ENCODE measurements around the gene PLXND1. TPM values are rescaled to one million over a fixed set of nuclear protein-coding genes. Genes with fewer than 3 reads are reported as not detected.

Gene PLXND1
- total and polyA plus RNA-seq, 8 donors, result 15.5 to 66.2 (median 28.5) TPM

DNA sequence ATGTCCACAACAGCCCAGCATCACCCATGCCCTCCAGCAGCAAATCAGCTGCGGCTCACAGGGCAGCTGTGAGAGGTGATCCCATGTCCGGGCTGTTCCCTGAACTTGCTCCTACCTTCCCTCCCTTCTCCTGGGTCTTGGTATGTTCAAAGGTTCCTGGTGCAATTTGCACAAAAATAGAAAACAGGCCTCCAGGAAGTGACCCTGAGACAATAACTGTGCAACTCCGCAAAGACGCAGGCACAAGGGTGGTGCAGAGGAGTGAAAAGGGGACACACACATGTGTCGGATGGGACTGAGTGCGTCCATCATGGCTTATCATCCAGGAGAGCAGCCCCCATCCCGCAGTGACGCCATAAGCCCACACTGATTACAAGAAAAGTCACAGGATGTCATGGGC, 16.3 kb downstream of the PLXND1 start:
- H3K9me3 ChIP-seq, result no peaks in the 10 kb centered on the region
- no peak overlapping the region for H3K27ac ChIP-seq
- 73 to 76% methylated on average over 8 of the region's 8 CpGs for WGBS, 2 donors
- ATAC-seq (no peak), DNase-seq (no peak), FAIRE-seq (no peak)
- H3K27me3 ChIP-seq, result no peaks in the 10 kb centered on the region
- intact Hi-C loops (cut with DNase I), result no loop called here
- TF ChIP-seq, protein P1, sequence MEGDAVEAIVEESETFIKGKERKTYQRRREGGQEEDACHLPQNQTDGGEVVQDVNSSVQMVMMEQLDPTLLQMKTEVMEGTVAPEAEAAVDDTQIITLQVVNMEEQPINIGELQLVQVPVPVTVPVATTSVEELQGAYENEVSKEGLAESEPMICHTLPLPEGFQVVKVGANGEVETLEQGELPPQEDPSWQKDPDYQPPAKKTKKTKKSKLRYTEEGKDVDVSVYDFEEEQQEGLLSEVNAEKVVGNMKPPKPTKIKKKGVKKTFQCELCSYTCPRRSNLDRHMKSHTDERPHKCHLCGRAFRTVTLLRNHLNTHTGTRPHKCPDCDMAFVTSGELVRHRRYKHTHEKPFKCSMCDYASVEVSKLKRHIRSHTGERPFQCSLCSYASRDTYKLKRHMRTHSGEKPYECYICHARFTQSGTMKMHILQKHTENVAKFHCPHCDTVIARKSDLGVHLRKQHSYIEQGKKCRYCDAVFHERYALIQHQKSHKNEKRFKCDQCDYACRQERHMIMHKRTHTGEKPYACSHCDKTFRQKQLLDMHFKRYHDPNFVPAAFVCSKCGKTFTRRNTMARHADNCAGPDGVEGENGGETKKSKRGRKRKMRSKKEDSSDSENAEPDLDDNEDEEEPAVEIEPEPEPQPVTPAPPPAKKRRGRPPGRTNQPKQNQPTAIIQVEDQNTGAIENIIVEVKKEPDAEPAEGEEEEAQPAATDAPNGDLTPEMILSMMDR (IDR thresholded peaks at IDR 0.05), result no peak
- H3K36me3 ChIP-seq, result no peaks in the 10 kb centered on the region
- no peak overlapping the region for H3K4me3 ChIP-seq
- peaks cover 0 to 3% (median 0%) of the 10 kb centered on the region in 3 donors for H3K4me1 ChIP-seq

DNA sequence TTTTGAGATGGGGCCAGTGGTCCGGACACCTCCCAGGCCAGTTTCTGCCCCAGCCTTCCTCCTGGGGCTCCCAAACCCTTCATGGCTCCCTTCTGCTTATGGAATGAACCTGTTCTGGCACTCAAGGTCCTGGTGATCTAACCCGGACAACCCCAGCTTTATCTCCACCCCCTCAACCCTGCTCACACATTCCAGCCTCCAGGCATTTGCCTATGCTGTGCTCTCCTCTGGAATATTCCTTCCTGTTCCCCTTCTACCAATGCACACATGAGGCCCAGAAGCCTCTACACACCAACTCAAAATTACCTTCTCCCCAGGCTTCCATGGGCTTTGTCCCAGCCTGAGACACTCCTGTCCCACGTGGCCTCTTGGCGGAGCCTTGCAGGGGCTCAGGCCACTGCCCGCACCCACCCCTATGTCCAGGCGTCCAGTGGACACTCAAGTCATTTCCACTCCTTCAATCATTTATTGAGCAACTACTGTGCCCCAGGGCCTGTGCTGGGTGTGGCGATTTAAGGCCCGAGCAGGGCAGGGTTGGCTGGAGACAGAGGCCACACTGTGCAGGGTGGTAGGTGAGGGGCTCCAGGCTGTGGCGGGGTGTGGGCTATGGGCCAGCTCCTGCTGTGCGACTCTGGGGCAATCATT, 18.8 kb downstream of the PLXND1 start:
- Histone ChIP-seq H3K27ac (no peak overlapping the region), H3K9me3 (no peaks in the 10 kb centered on the region), H3K36me3 (no peaks in the 10 kb centered on the region), H3K4me1 (no peaks in the 10 kb centered on the region), H3K4me3 (no peak overlapping the region), H3K27me3 (no peaks in the 10 kb centered on the region)
- peak in 1 of 4 donors; percentile 10 for ATAC-seq
- whole genome bisulfite sequencing, 2 donors, result 84 to 89% methylated on average over 10 of the region's 10 CpGs
- no peak for DNase-seq
- intact Hi-C loops (cut with DNase I), result no loop called here
- no peak for FAIRE-seq
- TF ChIP-seq, protein P1 (IDR thresholded peaks at IDR 0.05), result no peak

DNA sequence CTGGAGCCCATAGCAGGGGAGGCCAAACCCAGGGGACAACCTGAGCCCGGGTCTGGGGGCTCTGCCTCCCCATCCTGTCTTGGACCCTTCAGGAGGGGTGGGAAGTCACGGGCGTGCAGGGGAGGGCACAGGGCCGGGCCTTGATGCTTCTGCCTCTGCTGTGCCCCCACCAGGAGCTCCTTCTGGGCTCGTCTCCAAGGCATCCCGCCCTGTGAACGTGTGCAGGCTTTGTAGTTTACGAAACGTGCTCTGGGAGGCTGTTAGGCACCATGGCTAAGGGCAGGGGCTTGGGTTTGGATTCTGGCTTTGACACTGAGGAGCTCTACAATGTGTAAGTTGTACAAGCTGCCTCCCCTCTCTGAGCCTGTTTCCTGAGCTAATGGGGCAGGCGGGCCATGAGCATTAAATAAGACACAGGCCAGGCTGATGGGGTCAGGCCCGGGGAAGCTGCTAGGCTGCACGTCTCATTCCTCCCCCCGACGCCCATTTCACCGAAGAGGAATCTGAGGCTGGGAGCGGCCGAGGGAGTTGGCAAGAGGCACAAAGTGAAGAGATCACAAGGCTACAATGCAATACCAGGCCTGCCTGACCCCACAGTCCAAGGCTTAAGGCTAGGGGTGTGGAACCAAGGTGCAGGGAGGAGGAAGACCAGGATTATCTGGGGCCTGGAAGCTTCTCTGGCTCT, 19.6 kb downstream of the PLXND1 start:
- TF ChIP-seq, protein P1 (IDR thresholded peaks at IDR 0.05), result no peak
- 86% methylated on average over 17 of the region's 17 CpGs for WGBS, 2 donors
- H3K36me3 ChIP-seq, result no peaks in the 10 kb centered on the region
- ATAC-seq (peak in 1 of 4 donors; percentile 56), DNase-seq (no peak), FAIRE-seq (no peak)
- intact Hi-C loops (cut with DNase I), result no loop called here
- no peaks in the 10 kb centered on the region for H3K27me3 ChIP-seq
- H3K9me3 ChIP-seq, result no peaks in the 10 kb centered on the region
- H3K4me3 ChIP-seq, result no peak overlapping the region
- H3K27ac ChIP-seq, result no peak overlapping the region
- H3K4me1 ChIP-seq, result no peaks in the 10 kb centered on the region

DNA sequence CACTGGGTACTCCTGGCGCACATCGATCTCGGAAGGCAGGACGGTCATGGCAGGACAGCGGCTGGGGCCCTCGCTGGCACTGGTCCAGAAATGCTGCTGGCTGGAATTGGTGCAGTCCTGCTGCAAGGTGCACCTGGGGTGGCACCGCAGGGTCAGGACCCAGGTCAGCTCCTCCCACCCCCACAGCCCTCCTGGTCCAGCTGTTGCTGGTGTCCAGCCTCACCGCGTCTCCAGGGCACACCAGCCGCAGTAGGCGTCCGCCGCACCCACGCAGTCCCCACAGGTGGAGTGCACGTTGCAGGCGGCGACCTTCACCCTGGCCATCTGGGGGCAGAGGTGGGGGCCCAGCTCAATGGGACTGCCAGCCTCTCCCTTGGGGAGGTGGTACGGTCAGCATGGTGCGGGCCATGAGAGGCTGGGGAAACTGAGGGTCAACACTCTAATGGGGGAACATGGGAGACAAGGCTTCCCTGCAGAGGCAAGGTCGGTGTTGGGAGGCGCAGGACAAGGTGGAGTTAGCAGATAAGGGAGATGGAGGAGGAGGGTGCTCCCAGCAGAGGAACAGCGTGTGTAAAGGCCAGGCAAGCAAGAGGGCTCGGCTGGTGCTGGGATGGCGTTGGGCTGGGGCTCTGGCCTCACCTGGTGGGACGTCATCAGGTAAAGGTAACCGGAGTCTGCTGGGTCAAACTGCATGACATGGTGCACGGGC, 20.4 kb downstream of the PLXND1 start:
- FAIRE-seq (no peak), ATAC-seq (no peak), DNase-seq (no peak)
- TF ChIP-seq, protein P1 (IDR thresholded peaks at IDR 0.05), result no peak
- 94 to 95% methylated on average over 27 of the region's 27 CpGs for WGBS, 2 donors
- Histone ChIP-seq H3K27me3 (no peaks in the 10 kb centered on the region), H3K27ac (no peak overlapping the region), H3K36me3 (no peaks in the 10 kb centered on the region), H3K4me3 (no peak overlapping the region), H3K4me1 (no peaks in the 10 kb centered on the region), H3K9me3 (no peaks in the 10 kb centered on the region)
- intact Hi-C loops (cut with DNase I), result no loop called here

Data from pancreas (tissue), 10 donors.